Hepatocyte (in vitro differentiated cells): ENCODE results near the gene RPL26. TPM values are rescaled to one million over a fixed set of nuclear protein-coding genes. Genes with fewer than 3 reads are reported as not detected.

Experiments used
- DNase-seq: peaks from one replicate; pipeline ENCODE4 v3.0.0-alpha.2; 2016; ENCODE audit warnings: low spot score
- H2AFZ ChIP-seq: fragments of 200-600 bp; sonication (generic); 2 replicates; pipeline ENCODE4 v1.6.0; 2016; ENCODE audit warnings: antibody characterized with exemption, mild to moderate bottlenecking
- H3K27ac ChIP-seq: fragments of 200-600 bp; sonication (generic); 2 replicates; pipeline ENCODE4 v1.5.1; 2016; ENCODE audit warnings: mild to moderate bottlenecking
- H3K27me3 ChIP-seq: fragments of 200-600 bp; sonication (generic); 2 replicates; pipeline ENCODE4 v1.6.1; 2016
- H3K36me3 ChIP-seq: fragments of 200-600 bp; sonication (generic); replicated peaks from 2 replicates; pipeline ENCODE4 v1.5.1; 2016; ENCODE audit warnings: low read depth; ENCODE audit not compliant: insufficient read depth
- H3K4me1 ChIP-seq: fragments of 200-600 bp; sonication (generic); 2 replicates; pipeline ENCODE4 v1.5.1; 2016; ENCODE audit warnings: mild to moderate bottlenecking, moderate library complexity; ENCODE audit not compliant: insufficient read depth
- H3K4me2 ChIP-seq: fragments of 200-600 bp; sonication (generic); 2 replicates; pipeline ENCODE4 v1.6.0; 2016
- H3K4me3 ChIP-seq: fragments of 200-600 bp; sonication (generic); 2 replicates; pipeline ENCODE4 v1.5.1; 2016; ENCODE audit warnings: mild to moderate bottlenecking
- H3K79me2 ChIP-seq: fragments of 200-600 bp; sonication (generic); 2 replicates; pipeline ENCODE4 v1.6.0; 2017; ENCODE audit warnings: mild to moderate bottlenecking
- H3K9me2 ChIP-seq: fragments of 200-600 bp; sonication (generic); replicated peaks from 2 replicates; pipeline ENCODE4 v1.6.0; 2017; ENCODE audit warnings: mild to moderate bottlenecking; ENCODE audit not compliant: insufficient read depth
- H3K9me3 ChIP-seq: fragments of 200-600 bp; sonication (generic); 2 replicates; pipeline ENCODE4 v1.5.1; 2016; ENCODE audit warnings: low read depth, mild to moderate bottlenecking
- H4K20me1 ChIP-seq: fragments of 200-600 bp; sonication (generic); 2 replicates; pipeline ENCODE4 v1.6.0; 2016; ENCODE audit warnings: mild to moderate bottlenecking; ENCODE audit not compliant: insufficient read depth, poor library complexity, severe bottlenecking
- CTCF ChIP-seq: fragments of 200-600 bp; sonication (generic); IDR thresholded peaks from 2 replicates; pipeline ENCODE4 v1.5.1; 2016; ENCODE audit warnings: antibody characterized with exemption, mild to moderate bottlenecking; ENCODE audit not compliant: poor library complexity
- EZH2 ChIP-seq: fragments of 200-600 bp; sonication (generic); IDR thresholded peaks from 2 replicates; pipeline ENCODE4 v1.6.1; 2016; ENCODE audit warnings: antibody characterized with exemption, mild to moderate bottlenecking, borderline replicate concordance
- EZH2phosphoT487 ChIP-seq: fragments of 200-600 bp; sonication (generic); IDR thresholded peaks from one replicate; pipeline ENCODE4 v1.6.1; 2018; ENCODE audit warnings: antibody characterized with exemption, mild to moderate bottlenecking, low read depth, moderate library complexity; ENCODE audit not compliant: unreplicated experiment, severe bottlenecking
- WGBS: methylation state at CpG from one replicate; pipeline ENCODE4 v1.1.6; 2016; ENCODE audit warnings: low lambda C conversion rate; ENCODE audit errors: missing lambda C conversion rate; 5-methylcytosine and 5-hydroxymethylcytosine counted together
- polyA plus RNA-seq: library from polyadenylated mRNA; unstranded; fragments of >200 nt; fragmentation: Nextera tagmentation; extraction: Ambion mirVana; gene quantifications from 2 replicates; pipeline ENCODE4 v1.2.1, GENCODE V29; 2016
- total RNA-seq: library from RNA; depleted of rRNA; stranded (reverse); fragments of >200 nt; gene quantifications from 2 replicates; pipeline ENCODE4 v1.2.3, GENCODE V29; 2014

The RPL26 gene
- total and polyA plus RNA-seq, 2 experiments from 2014 or later: 411 to 3,628 TPM

GRCh38 chr17:8419305-8419704, 36.3 kb upstream of the RPL26 start:
- no peak for DNase-seq
- Histone ChIP-seq H3K27me3 (peaks cover 4% of the 10 kb centered on the region), H3K79me2 (no peaks in the 10 kb centered on the region), H3K9me2 (no peaks in the 10 kb centered on the region), H3K9me3 (no peaks in the 10 kb centered on the region), H3K27ac (no peak overlapping the region), H3K36me3 (no peaks in the 10 kb centered on the region), H4K20me1 (no peaks in the 10 kb centered on the region), H3K4me3 (no peak overlapping the region), H2AFZ (no peak overlapping the region), H3K4me1 (peaks cover 9% of the 10 kb centered on the region), H3K4me2 (no peak overlapping the region)
- TF ChIP-seq EZH2 (no peak), CTCF (no peak), EZH2phosphoT487 (no peak)
- WGBS: 82% methylated on average over 1 of the region's 1 CpG

- no peak overlapping the region for H3K4me3 ChIP-seq
- TF ChIP-seq CTCF (no peak), EZH2 (no peak)
- H3K79me2 ChIP-seq: no peaks in the 10 kb centered on the region
- no peak overlapping the region for H2AFZ ChIP-seq
- 82% methylated on average over 1 of the region's 1 CpG for WGBS
- H3K36me3 ChIP-seq: no peaks in the 10 kb centered on the region
- H3K27ac ChIP-seq: no peak overlapping the region
- no peak overlapping the region for H3K4me2 ChIP-seq
- no peaks in the 10 kb centered on the region for H4K20me1 ChIP-seq
- peaks cover 9% of the 10 kb centered on the region for H3K4me1 ChIP-seq
- H3K27me3 ChIP-seq: peaks cover 4% of the 10 kb centered on the region
- no peaks in the 10 kb centered on the region for H3K9me3 ChIP-seq
- H3K9me2 ChIP-seq: no peaks in the 10 kb centered on the region
- DNase-seq: no peak
Measured at GRCh38 chr17:8418471-8418870, 35.5 kb upstream of the RPL26 start.

- Histone ChIP-seq H3K4me3 (no peak overlapping the region), H4K20me1 (no peaks in the 10 kb centered on the region), H3K9me2 (no peaks in the 10 kb centered on the region), H3K27ac (no peak overlapping the region), H3K27me3 (peaks cover 4% of the 10 kb centered on the region), H3K9me3 (no peaks in the 10 kb centered on the region), H3K79me2 (no peaks in the 10 kb centered on the region), H3K4me1 (peaks cover 9% of the 10 kb centered on the region), H3K4me2 (no peak overlapping the region), H3K36me3 (no peaks in the 10 kb centered on the region), H2AFZ (no peak overlapping the region)
- TF ChIP-seq CTCF (no peak), EZH2 (no peak), EZH2phosphoT487 (no peak)
- DNase-seq: no peak
- 81% methylated on average over 4 of the region's 4 CpGs for WGBS
Measured at GRCh38 chr17:8417806-8418205, 34.8 kb upstream of the RPL26 start.

GRCh38 chr17:8413938-8414337, 30.9 kb upstream of the RPL26 start:
- Histone ChIP-seq H4K20me1 (no peaks in the 10 kb centered on the region), H3K9me3 (no peaks in the 10 kb centered on the region), H3K36me3 (no peaks in the 10 kb centered on the region), H3K4me1 (no peaks in the 10 kb centered on the region), H3K4me2 (no peak overlapping the region), H2AFZ (no peak overlapping the region), H3K79me2 (no peaks in the 10 kb centered on the region), H3K27me3 (peaks cover 4% of the 10 kb centered on the region), H3K4me3 (no peak overlapping the region), H3K27ac (no peak overlapping the region), H3K9me2 (no peaks in the 10 kb centered on the region)
- DNase-seq: no peak
- TF ChIP-seq CTCF (no peak), EZH2 (no peak)
